BLaER1 treated with 17β-estradiol and CSF1 and Interleukin-3, amounts not matched to agents 10 nM and 100 nM (cell line): Measurements from ENCODE around the gene HAUS1.
"Not testable (repeated sequence)": the region's sequence is repeated elsewhere in the genome, so short reads cannot be mapped to it uniquely, and the experiment has no call there.

Experiments used
- H3K27ac ChIP-seq, 11 experiments: shearing (Covaris generic); formaldehyde crosslinking; 2 replicates each; pipeline ENCODE4 v1.8.1; 2022
- H3K27me3 ChIP-seq, 11 experiments: shearing (Covaris generic); formaldehyde crosslinking; 2 replicates each; pipeline ENCODE4 v1.8.1; 2022
- H3K36me3 ChIP-seq, 11 experiments: shearing (Covaris generic); formaldehyde crosslinking; 2 replicates each; pipeline ENCODE4 v1.8.1; 2022
- H3K4me1 ChIP-seq, 10 experiments: shearing (Covaris generic); formaldehyde crosslinking; 2 replicates each; pipeline ENCODE4 v1.8.1; 2022
- H3K4me2 ChIP-seq, 11 experiments: shearing (Covaris generic); formaldehyde crosslinking; 2 replicates each; pipeline ENCODE4 v1.8.1; 2022
- H3K4me3 ChIP-seq, 10 experiments: shearing (Covaris generic); formaldehyde crosslinking; 2 replicates each; pipeline ENCODE4 v1.8.1; 2022
- H3K9ac ChIP-seq, 11 experiments: shearing (Covaris generic); formaldehyde crosslinking; 2 replicates each; pipeline ENCODE4 v1.8.1; 2022
- H3K9me3 ChIP-seq, 11 experiments: shearing (Covaris generic); formaldehyde crosslinking; replicated peaks in 1 of 11; 2 replicates each; pipeline ENCODE4 v1.8.1; 2022
- H4K20me1 ChIP-seq, 11 experiments: shearing (Covaris generic); formaldehyde crosslinking; 2 replicates each; pipeline ENCODE4 v1.8.1; 2022
- Cebpa-rat ChIP-seq, 11 experiments: shearing (Covaris generic); IDR thresholded peaks; 2 replicates each; pipeline ENCODE4 v1.8.1; 2022

HAUS1 gene

GRCh38 chr18:46097801-46098615 is 6.2 kb upstream of the HAUS1 start, which contains the start of gene ATP5F1A:
ATP5F1A (minus strand) TSS chr18:46098296; CDS start chr18:46098231, 65 bp downstream.
- TF ChIP-seq Cebpa-rat (IDR thresholded peaks at IDR 0.05): no peak
- peak within 1 kb of the TSS; percentile 71 to 92 (median 90) for H3K27ac ChIP-seq
- H4K20me1 ChIP-seq: peaks cover 19 to 47% (median 35%) of the 10 kb centered on the region in 11 experiments; a peak in 21 of 22 replicates

GRCh38 chr18:46098616-46098933 is 5.6 kb upstream of the HAUS1 start:
- H3K4me2 ChIP-seq: peak overlapping the region; percentile 26 to 90 (median 75)
- peak overlapping the region; percentile 71 to 98 (median 87); a peak in 16 of 20 replicates for H3K4me3 ChIP-seq
- no peaks in the 10 kb centered on the region for H3K9me3 ChIP-seq
- peaks cover 14 to 41% (median 29%) of the 10 kb centered on the region in 11 experiments; a peak in 20 of 22 replicates for H4K20me1 ChIP-seq
- peak overlapping the region; percentile 86 to 95 (median 91) for H3K9ac ChIP-seq
- peaks cover 21 to 37% (median 30%) of the 10 kb centered on the region in 10 experiments; a peak in 19 of 20 replicates for H3K4me1 ChIP-seq
- TF ChIP-seq Cebpa-rat (IDR thresholded peaks at IDR 0.05): no peak
- H3K27me3 ChIP-seq: no peaks in the 10 kb centered on the region
- peak overlapping the region; percentile 71 to 92 (median 90) for H3K27ac ChIP-seq
- H3K36me3 ChIP-seq: peaks cover 20 to 31% (median 27%) of the 10 kb centered on the region in 11 experiments

More at GRCh38 chr18:46097801-46098615, 6.2 kb upstream of the HAUS1 start, which contains the start of gene ATP5F1A:
- Histone ChIP-seq H3K4me3 (peak within 1 kb of the TSS; percentile 71 to 98 (median 87)), H3K36me3 (peaks cover 26 to 37% (median 33%) of the 10 kb centered on the region in 11 experiments), H3K4me1 (peaks cover 21 to 37% (median 31%) of the 10 kb centered on the region in 10 experiments; a peak in 19 of 20 replicates), H3K9ac (peak within 1 kb of the TSS; percentile 86 to 95 (median 91)), H3K4me2 (peak within 1 kb of the TSS; percentile 72 to 95 (median 87)), H3K9me3 (no peaks in the 10 kb centered on the region), H3K27me3 (no peaks in the 10 kb centered on the region)

GRCh38 chr18:46099463-46099862 is 4.7 kb upstream of the HAUS1 start:
- H3K9ac ChIP-seq: no peak overlapping the region
- H3K36me3 ChIP-seq: peaks cover 11 to 22% (median 18%) of the 10 kb centered on the region in 11 experiments; a peak in 21 of 22 replicates
- H3K9me3 ChIP-seq: no peaks in the 10 kb centered on the region
- no peak overlapping the region for H3K4me2 ChIP-seq
- no peak for TF ChIP-seq Cebpa-rat (IDR thresholded peaks at IDR 0.05)
- peaks cover 21 to 38% (median 30%) of the 10 kb centered on the region in 10 experiments for H3K4me1 ChIP-seq
- H3K27me3 ChIP-seq: no peaks in the 10 kb centered on the region
- no peak overlapping the region for H3K4me3 ChIP-seq
- no peak overlapping the region for H3K27ac ChIP-seq
- H4K20me1 ChIP-seq: peaks cover 12 to 32% (median 20%) of the 10 kb centered on the region in 11 experiments; a peak in 19 of 22 replicates

- Histone ChIP-seq H3K27me3 (no peaks in the 10 kb centered on the region), H3K4me3 (no peak overlapping the region), H3K9me3 (peaks cover 0 to 9% (median 8%) of the 10 kb centered on the region in 11 experiments; a peak in 12 of 22 replicates), H3K9ac (no peak overlapping the region), H3K4me2 (no peak overlapping the region), H3K36me3 (peaks cover 45 to 81% (median 67%) of the 10 kb centered on the region in 11 experiments), H3K4me1 (peaks cover 4 to 29% (median 22%) of the 10 kb centered on the region in 10 experiments; a peak in 17 of 20 replicates), H4K20me1 (no peaks in the 10 kb centered on the region), H3K27ac (no peak overlapping the region)
- TF ChIP-seq Cebpa-rat (IDR thresholded peaks at IDR 0.05): no peak
These were observed 5.2 kb downstream of the HAUS1 start for GRCh38 chr18:46109386-46109785.

DNA sequence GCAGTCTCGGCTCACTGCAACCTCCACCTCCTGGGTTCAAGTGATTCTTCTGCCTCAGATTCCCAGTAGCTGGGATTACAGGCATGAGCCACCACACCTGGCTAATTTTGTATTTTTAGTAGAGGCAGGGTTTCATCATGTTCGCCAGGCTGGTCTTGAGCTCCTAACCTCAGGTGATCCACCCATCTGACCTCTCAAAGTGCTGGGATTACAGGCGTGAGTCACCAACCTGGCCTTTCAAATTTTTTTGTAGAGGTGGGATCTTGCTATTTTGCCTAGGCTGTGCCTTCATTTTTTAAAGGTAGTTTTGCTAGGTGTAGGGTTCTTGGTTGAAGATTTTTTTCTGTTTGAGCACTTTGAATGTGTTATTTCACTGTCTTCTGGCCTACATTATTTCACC is 6.2 kb downstream of the HAUS1 start:
- H3K4me2 ChIP-seq: no peak overlapping the region
- peaks cover 4 to 24% (median 18%) of the 10 kb centered on the region in 10 experiments; a peak in 17 of 20 replicates for H3K4me1 ChIP-seq
- peaks cover 0 to 9% (median 8%) of the 10 kb centered on the region in 11 experiments; a peak in 12 of 22 replicates for H3K9me3 ChIP-seq
- no peak overlapping the region for H3K9ac ChIP-seq
- no peaks in the 10 kb centered on the region for H3K27me3 ChIP-seq
- H3K36me3 ChIP-seq: peaks cover 55 to 91% (median 78%) of the 10 kb centered on the region in 11 experiments
- no peaks in the 10 kb centered on the region for H4K20me1 ChIP-seq
- no peak overlapping the region for H3K27ac ChIP-seq
- no peak for TF ChIP-seq Cebpa-rat (IDR thresholded peaks at IDR 0.05)
- H3K4me3 ChIP-seq: no peak overlapping the region

DNA sequence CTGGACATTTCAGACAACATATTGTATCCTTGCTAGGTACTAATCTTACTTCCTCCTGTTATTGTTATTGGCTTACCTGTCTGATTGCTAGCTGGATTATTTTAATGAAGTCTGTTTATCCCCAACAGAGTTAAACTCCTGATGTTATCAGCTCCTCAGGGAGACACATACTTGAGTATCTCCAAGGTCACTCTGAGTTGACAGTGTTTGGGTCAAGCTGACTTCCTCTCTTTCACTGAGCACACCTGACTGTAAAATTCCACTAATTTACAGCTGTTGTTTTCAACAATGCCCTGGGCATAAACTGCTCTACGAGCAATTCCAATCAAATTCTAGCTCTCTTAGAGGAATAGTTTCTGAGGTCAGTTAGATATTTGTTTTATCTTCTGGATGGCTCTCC is 9.6 kb downstream of the HAUS1 start:
- no peak overlapping the region for H3K4me2 ChIP-seq
- no peaks in the 10 kb centered on the region for H4K20me1 ChIP-seq
- H3K36me3 ChIP-seq: peaks cover 60 to 87% (median 76%) of the 10 kb centered on the region in 11 experiments
- no peaks in the 10 kb centered on the region for H3K27me3 ChIP-seq
- no peak for TF ChIP-seq Cebpa-rat (IDR thresholded peaks at IDR 0.05)
- peaks cover 0 to 9% (median 8%) of the 10 kb centered on the region in 11 experiments; a peak in 12 of 22 replicates for H3K9me3 ChIP-seq
- no peak overlapping the region for H3K9ac ChIP-seq
- no peak overlapping the region for H3K27ac ChIP-seq
- no peak overlapping the region for H3K4me3 ChIP-seq
- peaks cover 0 to 5% (median 0%) of the 10 kb centered on the region in 10 experiments; a peak in 2 of 20 replicates for H3K4me1 ChIP-seq

DNA sequence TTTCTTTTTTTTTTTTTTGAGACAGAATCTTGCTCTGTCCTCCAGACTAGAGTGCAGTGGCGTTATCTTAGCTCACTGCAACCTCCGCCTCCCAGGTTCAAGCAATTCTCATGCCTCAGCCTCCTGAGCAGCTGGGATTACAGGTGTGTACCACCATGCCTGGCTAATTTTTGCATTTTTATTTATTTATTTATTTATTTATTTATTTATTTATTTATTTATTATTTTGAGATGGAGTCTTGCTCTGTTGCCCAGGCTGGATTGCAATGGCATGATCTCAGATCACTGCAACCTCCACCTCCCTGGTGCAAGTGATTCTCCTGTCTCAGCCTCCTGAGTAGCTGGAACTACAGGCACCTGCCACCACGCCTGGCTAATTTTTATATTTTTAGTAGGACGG is 22.4 kb downstream of the HAUS1 start:
- H4K20me1 ChIP-seq, H3K27ac ChIP-seq, H3K9ac ChIP-seq, H3K4me3 ChIP-seq, H3K4me2 ChIP-seq, H3K9me3 ChIP-seq, H3K4me1 ChIP-seq, H3K27me3 ChIP-seq: not testable (repeated sequence)
- H3K36me3 ChIP-seq: peaks cover 92 to 100% (median 97%) of the 10 kb centered on the region in 11 experiments

DNA sequence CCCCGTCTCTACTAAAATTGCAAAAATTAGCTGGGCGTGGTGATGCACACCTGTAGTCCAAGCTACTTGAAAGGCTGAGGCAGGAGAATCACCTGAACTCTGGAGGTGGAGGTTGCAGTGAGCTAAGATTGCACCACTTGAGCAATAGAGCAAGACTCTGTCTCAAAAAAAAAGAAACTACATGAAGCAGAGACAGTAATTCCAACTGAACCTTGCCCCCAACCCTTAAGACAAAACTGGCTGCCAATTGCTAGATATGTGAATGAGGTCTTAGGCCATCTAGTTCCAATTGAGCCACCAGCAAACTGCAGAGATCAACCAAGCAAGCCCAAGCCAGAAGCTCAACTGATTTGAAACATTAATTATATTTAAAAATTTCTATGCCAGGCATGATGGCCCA is 25.9 kb downstream of the HAUS1 start:
- Histone ChIP-seq H3K27ac (no peak overlapping the region), H4K20me1 (no peaks in the 10 kb centered on the region), H3K36me3 (peaks cover 65 to 80% (median 70%) of the 10 kb centered on the region in 11 experiments), H3K4me1 (no peaks in the 10 kb centered on the region), H3K9me3 (no peaks in the 10 kb centered on the region), H3K9ac (no peak overlapping the region), H3K4me2 (no peak overlapping the region), H3K4me3 (no peak overlapping the region), H3K27me3 (no peaks in the 10 kb centered on the region)
- no peak for TF ChIP-seq Cebpa-rat (IDR thresholded peaks at IDR 0.05)

DNA sequence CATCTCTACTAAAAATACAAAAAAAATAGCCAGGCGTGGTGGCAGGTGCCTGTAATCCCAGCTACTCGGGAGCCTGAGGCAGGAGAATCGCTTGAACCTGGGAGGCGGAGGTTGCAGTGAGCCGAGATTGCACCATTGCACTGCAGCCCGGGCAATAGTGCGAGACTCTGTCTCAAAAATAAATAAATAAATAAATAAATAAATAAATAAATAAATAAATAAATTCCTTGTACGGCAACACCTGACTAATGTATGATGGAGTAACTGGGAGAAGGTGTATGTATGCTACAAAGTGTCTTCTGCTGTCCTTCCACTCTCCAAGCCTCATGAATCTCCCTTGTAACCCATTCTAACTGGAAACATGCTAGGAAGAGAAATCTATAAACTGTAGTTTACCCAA is 26.4 kb downstream of the HAUS1 start:
- H3K4me2 ChIP-seq, H3K4me1 ChIP-seq, H3K9me3 ChIP-seq, H3K27ac ChIP-seq, H3K4me3 ChIP-seq, H3K9ac ChIP-seq, H3K27me3 ChIP-seq, H4K20me1 ChIP-seq: not testable (repeated sequence)
- H3K36me3 ChIP-seq: peaks cover 62 to 75% (median 66%) of the 10 kb centered on the region in 11 experiments
